Esophagus muscularis mucosa (tissue), 4 donors: ENCODE results near the gene OR3A3.

ENCODE experiments used
- CTCF ChIP-seq, 3 experiments: fragments of 200-600 bp in 2 of 3; fragments of 450-650 bp in 1 of 3; sonication (generic) in 2 of 3; IDR thresholded peaks; one replicate each; pipeline ENCODE4 v1.5.1; 2017 to 2019; ENCODE audit warnings: antibody characterized with exemption in 3 of 3, mild to moderate bottlenecking in 2 of 3, moderate library complexity in 1 of 3
- EP300 ChIP-seq: sonication (generic); formaldehyde crosslinking; IDR thresholded peaks from one replicate; pipeline ENCODE4 v1.6.1; 2017; ENCODE audit warnings: antibody characterized with exemption
- POLR2A ChIP-seq: fragments of 450-650 bp; IDR thresholded peaks from one replicate; pipeline ENCODE4 v1.6.1; 2017; ENCODE audit warnings: antibody characterized with exemption, moderate library complexity, mild to moderate bottlenecking, low read depth
- POLR2AphosphoS5 ChIP-seq, 2 donors: sonication (generic); formaldehyde crosslinking; IDR thresholded peaks; one replicate each; pipeline ENCODE4 v1.6.1; 2017; ENCODE audit warnings: antibody characterized with exemption in 2 of 2

GRCh38 chr17:3385869-3386816 is 25.0 kb upstream of the OR3A3 start, which contains the start of gene OR3A2:
- no peak for TF ChIP-seq POLR2A
- no peak for TF ChIP-seq CTCF (IDR thresholded peaks at IDR 0.05)
- no peak for TF ChIP-seq POLR2AphosphoS5 (IDR thresholded peaks at IDR 0.05)
- no peak for TF ChIP-seq EP300
